GM04503 (cell line): ENCODE results near the gene NEK6.

ENCODE experiments used
- DNase-seq: peaks from one replicate; pipeline ENCODE4 v3.0.0-alpha.2; 2012; ENCODE audit warnings: low read depth

NEK6 gene

GRCh38 chr9:124355039-124355940, 97.5 kb downstream of the NEK6 start:
- no peak for DNase-seq

GRCh38 chr9:124355941-124356744, 98.4 kb downstream of the NEK6 start:
- DNase-seq, result no peak

- DNase-seq, result no peak
Measured at GRCh38 chr9:124356745-124357390, 99.1 kb downstream of the NEK6 start.

- no peak for DNase-seq
Measured at GRCh38 chr9:124357721-124358361, 100.1 kb downstream of the NEK6 start.

- no peak for DNase-seq
Measured at GRCh38 chr9:124358631-124359030, 100.9 kb downstream of the NEK6 start.

GRCh38 chr9:124359426-124359825, 101.7 kb downstream of the NEK6 start:
- no peak for DNase-seq

- DNase-seq, result no peak
Measured at GRCh38 chr9:124359855-124360678, 102.3 kb downstream of the NEK6 start.

- no peak for DNase-seq
Measured at GRCh38 chr9:124361128-124361527, 103.4 kb downstream of the NEK6 start.

GRCh38 chr9:124363326-124364096, 105.8 kb downstream of the NEK6 start:
- no peak for DNase-seq

GRCh38 chr9:124364141-124364540, 106.4 kb downstream of the NEK6 start:
- DNase-seq, result no peak

GRCh38 chr9:124365036-124365435, 107.3 kb downstream of the NEK6 start:
- DNase-seq, result no peak

GRCh38 chr9:124366476-124367220, 108.9 kb downstream of the NEK6 start:
- no peak for DNase-seq

GRCh38 chr9:124368692-124369091, 110.9 kb downstream of the NEK6 start:
- no peak for DNase-seq

- DNase-seq, result no peak
Measured at GRCh38 chr9:124369231-124369797, 111.6 kb downstream of the NEK6 start.

- DNase-seq, result no peak
Measured at GRCh38 chr9:124370896-124371582, 113.3 kb downstream of the NEK6 start.

GRCh38 chr9:124372038-124372437, 114.3 kb downstream of the NEK6 start:
- no peak for DNase-seq

- DNase-seq, result no peak
Measured at GRCh38 chr9:124373386-124373785, 115.6 kb downstream of the NEK6 start.

- no peak for DNase-seq
Measured at GRCh38 chr9:124373851-124374250, 116.1 kb downstream of the NEK6 start.

- DNase-seq, result no peak
Measured at GRCh38 chr9:124375726-124376125, 118.0 kb downstream of the NEK6 start.
